Spleen (tissue), 11 donors: ENCODE results near the gene MLXIP. TPM values are rescaled to one million over a fixed set of nuclear protein-coding genes. Genes with fewer than 3 reads are reported as not detected.
"Not testable (repeated sequence)": the region's sequence is repeated elsewhere in the genome, so short reads cannot be mapped to it uniquely, and the experiment has no call there.

ENCODE experiments used
- DNase-seq: peaks from one replicate; pipeline ENCODE4 v3.0.0-alpha.2; 2020
- H3K27ac ChIP-seq, 8 donors: fragments of 200-600 bp; sonication (generic) in 7 of 8; 1 replicate in 4 of 8; 2 replicates in 4 of 8; pipeline versions ENCODE4 v1.5.0 to v1.8.0; 2016 to 2021; ENCODE audit warnings: inconsistent platforms in 4 of 8, mild to moderate bottlenecking in 4 of 8, moderate library complexity in 1 of 8
- H3K27me3 ChIP-seq, 7 donors: fragments of 200-600 bp; sonication (generic) in 6 of 7; replicated peaks in 1 of 7; 1 replicate in 4 of 7; 2 replicates in 3 of 7; pipeline versions ENCODE4 v1.5.0 to v1.8.0; 2016 to 2021; ENCODE audit warnings: inconsistent platforms in 3 of 7, mild to moderate bottlenecking in 1 of 7
- H3K36me3 ChIP-seq, 6 donors: fragments of 200-600 bp; sonication (generic) in 5 of 6; 1 replicate in 4 of 6; 2 replicates in 2 of 6; pipeline versions ENCODE4 v1.5.0 to v1.8.0; 2016 to 2021; ENCODE audit warnings: inconsistent platforms in 2 of 6
- H3K4me1 ChIP-seq, 6 donors: fragments of 200-600 bp; sonication (generic) in 5 of 6; 1 replicate in 3 of 6; 2 replicates in 3 of 6; pipeline versions ENCODE4 v1.5.0 to v1.8.0; 2016 to 2021; ENCODE audit warnings: inconsistent platforms in 3 of 6
- H3K4me3 ChIP-seq, 8 donors: fragments of 200-600 bp; sonication (generic) in 7 of 8; 1 replicate in 4 of 8; 2 replicates in 4 of 8; pipeline versions ENCODE4 v1.5.0 to v1.8.0; 2016 to 2021; ENCODE audit warnings: inconsistent platforms in 4 of 8, mild to moderate bottlenecking in 4 of 8, moderate library complexity in 2 of 8
- H3K9me3 ChIP-seq, 8 donors: fragments of 200-600 bp; sonication (generic) in 7 of 8; 1 replicate in 4 of 8; 2 replicates in 4 of 8; pipeline versions ENCODE4 v1.5.0 to v1.8.0; 2016 to 2021; ENCODE audit warnings: inconsistent platforms in 4 of 8
- CTCF ChIP-seq, 11 experiments: fragments of 200-600 bp in 7 of 11; fragments of 450-650 bp in 4 of 11; sonication (generic) in 4 of 11; IDR thresholded peaks in 8 of 11; conservative IDR thresholded peaks in 3 of 11; 1 replicate in 7 of 11; 2 replicates in 4 of 11; pipeline versions ENCODE4 v1.4.0 to v1.8.0; 2016 to 2021; ENCODE audit warnings: antibody characterized with exemption in 11 of 11, inconsistent platforms in 4 of 11, mild to moderate bottlenecking in 1 of 11
- POLR2A ChIP-seq, 3 donors: fragments of 450-650 bp; IDR thresholded peaks; one replicate each; pipeline ENCODE4 v1.5.1; 2017; ENCODE audit warnings: antibody characterized with exemption in 3 of 3, mild to moderate bottlenecking in 1 of 3
- POLR2AphosphoS5 ChIP-seq, 3 donors: sonication (generic); formaldehyde crosslinking; IDR thresholded peaks; one replicate each; pipeline ENCODE4 v1.5.1; 2017; ENCODE audit warnings: antibody characterized with exemption in 3 of 3
- WGBS, 5 donors: extraction: QIAGEN DNeasy Blood & Tissue Kit in 3 of 5; methylation state at CpG; one replicate each; pipeline versions ENCODE4 v1.1.5 to v1.1.7; 2013 to 2018; 5-methylcytosine and 5-hydroxymethylcytosine counted together
- intact Hi-C: fragments of 100-400 bp; cut with DNase I; formaldehyde crosslinking; loops from one replicate; pipeline ENCODE4 v1.15.0; 2023; ENCODE audit warnings: low total_unique reads
- polyA plus RNA-seq, 3 donors: library from polyadenylated mRNA; stranded (reverse); fragments of 200-250 nt; gene quantifications; one replicate each; pipeline ENCODE4 v1.2.1, GENCODE V29; 2013
- total RNA-seq, 7 donors: library from RNA; depleted of rRNA in 3 of 7; stranded (reverse); fragments of >200 nt in 3 of 7; fragmentation: NEBNext Ultra II Directional in 4 of 7; extraction: Animal tissue kit (Norgen Biotek cat#: 25700) in 4 of 7; gene quantifications; one replicate each; pipeline versions ENCODE4 v1.1.0 to v1.2.1, GENCODE V29; 2016 to 2021
- donor health status: healthy with polysubstance abuse.
- donor health status: DM: no; HTN: no; CAD: no; lungs with moderate emphysema.
- donor health status: DM: no; HTN: no; CAD: no.
- donor health status: Bipolar disorder and iron deficiency.
- donor health status: healthy.
- donor health status: DM: no; HTN: no; CAD: no.
- donor health status: DM: yes; HTN: yes; CAD: no.

The MLXIP gene
- total and polyA plus RNA-seq, 10 donors = 7.8 to 97.1 (median 66.8) TPM

- 78 to 86% (median 81%) methylated on average over 2 of the region's 2 CpGs for WGBS, 5 donors
- intact Hi-C loops = loop anchor here (5.0 kb wide), 1 partner anchor 145 kb away; no protein-coding TSS in a partner anchor
These were observed 26.3 kb upstream of the MLXIP start for GRCh38 chr12:122052285-122052684.

GRCh38 chr12:122054842-122055520, 23.6 kb upstream of the MLXIP start:
- no peak for DNase-seq
- 87 to 97% (median 93%) methylated on average over 27 of the region's 27 CpGs for WGBS, 5 donors
- TF ChIP-seq POLR2AphosphoS5 (IDR thresholded peaks at IDR 0.05) (no peak), POLR2A (IDR thresholded peaks at IDR 0.05) (no peak), CTCF (IDR thresholded peaks at IDR 0.05 in 8 of 11, conservative IDR thresholded peaks at IDR 0.05 in 3 of 11) (no peak)

More at GRCh38 chr12:122052285-122052684, 26.3 kb upstream of the MLXIP start:
- Histone ChIP-seq H3K9me3 (no peaks in the 10 kb centered on the region), H3K27ac (no peak overlapping the region), H3K4me3 (no peak overlapping the region), H3K4me1 (peaks cover 0 to 21% (median 10%) of the 10 kb centered on the region in 6 donors), H3K36me3 (peaks cover 0 to 49% (median 6%) of the 10 kb centered on the region in 6 donors), H3K27me3 (no peaks in the 10 kb centered on the region)
- DNase-seq = no peak
- no peak for TF ChIP-seq CTCF (IDR thresholded peaks at IDR 0.05 in 8 of 11, conservative IDR thresholded peaks at IDR 0.05 in 3 of 11)
- TF ChIP-seq POLR2AphosphoS5 (IDR thresholded peaks at IDR 0.05) = no peak
- no peak for TF ChIP-seq POLR2A (IDR thresholded peaks at IDR 0.05)

GRCh38 chr12:122056406-122056805, 22.1 kb upstream of the MLXIP start:
- H3K4me3 ChIP-seq, H3K27ac ChIP-seq, DNase-seq, H3K27me3 ChIP-seq, H3K9me3 ChIP-seq, intact Hi-C loops: not testable (repeated sequence)
- WGBS, 5 donors = 86 to 100% (median 95%) methylated on average over 7 of the region's 7 CpGs
- Histone ChIP-seq H3K4me1 (peaks cover 0 to 20% (median 10%) of the 10 kb centered on the region in 6 donors), H3K36me3 (peaks cover 0 to 61% (median 14%) of the 10 kb centered on the region in 6 donors)

More at GRCh38 chr12:122054842-122055520, 23.6 kb upstream of the MLXIP start:
- Histone ChIP-seq H3K4me1 (peaks cover 0 to 24% (median 14%) of the 10 kb centered on the region in 6 donors), H3K4me3 (no peak overlapping the region), H3K36me3 (peaks cover 0 to 60% (median 14%) of the 10 kb centered on the region in 6 donors), H3K27me3 (no peaks in the 10 kb centered on the region), H3K9me3 (no peaks in the 10 kb centered on the region), H3K27ac (no peak overlapping the region)
- intact Hi-C loops = loop anchor here (2.0 to 5.0 kb wide), 2 partner anchors 68 to 142 kb away; no protein-coding TSS in a partner anchor

- H3K27me3 ChIP-seq = no peaks in the 10 kb centered on the region
- WGBS, 5 donors = 89 to 96% (median 95%) methylated on average over 11 of the region's 11 CpGs
- H3K4me1 ChIP-seq = peaks cover 2 to 22% (median 10%) of the 10 kb centered on the region in 6 donors
- peaks cover 0 to 64% (median 14%) of the 10 kb centered on the region in 6 donors for H3K36me3 ChIP-seq
- no peak overlapping the region for H3K27ac ChIP-seq
- DNase-seq = no peak
- no peaks in the 10 kb centered on the region for H3K9me3 ChIP-seq
- no peak overlapping the region for H3K4me3 ChIP-seq
- TF ChIP-seq CTCF (IDR thresholded peaks at IDR 0.05 in 8 of 11, conservative IDR thresholded peaks at IDR 0.05 in 3 of 11) (no peak), POLR2A (IDR thresholded peaks at IDR 0.05) (no peak), POLR2AphosphoS5 (IDR thresholded peaks at IDR 0.05) (no peak)
- intact Hi-C loops = no loop called here
These were observed 21.4 kb upstream of the MLXIP start for GRCh38 chr12:122057007-122057735.
